AML-193 (cell line): ENCODE results near the gene SCCPDH.
A peak's percentile ranks its signal among the peaks of the same experiment; 100 is the strongest.
"Not testable (repeated sequence)": the region's sequence is repeated elsewhere in the genome, so short reads cannot be mapped to it uniquely, and the experiment has no call there.

Experiments
- DNase-seq, 2 experiments: peaks; one replicate each; lab custom pipeline; 2025; lab: John Stamatoyannopoulos, UW

Gene SCCPDH

GRCh38 chr1:246724016-246724730, at the start of gene SCCPDH:
SCCPDH (plus strand) TSS chr1:246724409; CDS start chr1:246724423, 14 bp downstream.
- peak; percentile 55 to 66 for DNase-seq

- DNase-seq = no peak
Observed at GRCh38 chr1:246677842-246678241, 46.4 kb upstream of the SCCPDH start.

GRCh38 chr1:246678816-246679793, 45.1 kb upstream of the SCCPDH start:
- DNase-seq = no peak

- no peak for DNase-seq
Observed at GRCh38 chr1:246679794-246680177, 44.4 kb upstream of the SCCPDH start.

- no peak for DNase-seq
Observed at GRCh38 chr1:246680190-246680589, 44.0 kb upstream of the SCCPDH start.

GRCh38 chr1:246680696-246681130, 43.5 kb upstream of the SCCPDH start:
- DNase-seq = no peak

- no peak for DNase-seq
Observed at GRCh38 chr1:246681900-246682895, 42.0 kb upstream of the SCCPDH start.

GRCh38 chr1:246683521-246683920, 40.7 kb upstream of the SCCPDH start:
- DNase-seq = no peak

- DNase-seq = no peak
Observed at GRCh38 chr1:246687002-246687401, 37.2 kb upstream of the SCCPDH start.

GRCh38 chr1:246689409-246690008, 34.7 kb upstream of the SCCPDH start:
- peak; percentile 80 to 81 for DNase-seq

GRCh38 chr1:246690100-246690499, 34.1 kb upstream of the SCCPDH start:
- no peak for DNase-seq

GRCh38 chr1:246691622-246692495, 32.4 kb upstream of the SCCPDH start:
- DNase-seq = no peak

- DNase-seq = not testable (repeated sequence)
Observed at GRCh38 chr1:246694213-246694895, 29.9 kb upstream of the SCCPDH start.

- DNase-seq = no peak
Observed at GRCh38 chr1:246695136-246695535, 29.1 kb upstream of the SCCPDH start.

GRCh38 chr1:246695666-246696065, 28.5 kb upstream of the SCCPDH start:
- no peak for DNase-seq

- no peak for DNase-seq
Observed at GRCh38 chr1:246698466-246699094, 25.6 kb upstream of the SCCPDH start.

GRCh38 chr1:246699095-246699735, 25.0 kb upstream of the SCCPDH start:
- peak; percentile 96 to 98 for DNase-seq

- peak; percentile 48 to 74 for DNase-seq
Observed at GRCh38 chr1:246703581-246703980, 20.6 kb upstream of the SCCPDH start.

GRCh38 chr1:246705368-246705767, 18.8 kb upstream of the SCCPDH start:
- DNase-seq = no peak
